Lower leg skin (tissue), 4 donors: ENCODE data around the gene TNRC6A. TPM values are rescaled to one million over a fixed set of nuclear protein-coding genes. Genes with fewer than 3 reads are reported as not detected.

Experiments used
- DNase-seq, 2 donors: peaks; one replicate each; pipeline ENCODE4 v3.0.0-alpha.2; 2019; ENCODE audit warnings: low spot score in 2 of 2
- H3K4me3 ChIP-seq: fragments of 200-600 bp; sonication (generic); 2 replicates; pipeline ENCODE4 v1.5.1; 2017; ENCODE audit warnings: mild to moderate bottlenecking, low read depth; ENCODE audit not compliant: poor library complexity, severe bottlenecking
- POLR2A ChIP-seq, 2 donors: fragments of 450-650 bp; IDR thresholded peaks; one replicate each; pipeline ENCODE4 v1.6.1; 2016 to 2017; ENCODE audit warnings: antibody characterized with exemption in 2 of 2, mild to moderate bottlenecking in 1 of 2, moderate library complexity in 1 of 2
- WGBS, 2 donors: methylation state at CpG; one replicate each; pipeline ENCODE4 v1.1.5; 2018; 5-methylcytosine and 5-hydroxymethylcytosine counted together
- intact Hi-C: fragments of 100-400 bp; cut with DNase I; formaldehyde crosslinking; loops from one replicate; pipeline ENCODE4 v1.15.0; 2023; ENCODE audit warnings: low total_unique reads
- total RNA-seq, 4 donors: library from RNA; depleted of rRNA; stranded (reverse); fragments of >200 nt; gene quantifications; one replicate each; pipeline ENCODE4 v1.1.0, GENCODE V29; 2016
- TF ChIP-seq, protein P1 (sequence below), 3 donors: fragments of 450-650 bp; IDR thresholded peaks; one replicate each; pipeline ENCODE4 v1.5.1; 2016; ENCODE audit warnings: antibody characterized with exemption in 3 of 3, mild to moderate bottlenecking in 3 of 3, moderate library complexity in 2 of 3

Gene TNRC6A
- total RNA-seq, 4 donors from 2014 or later = 25.9 to 55.6 (median 30.1) TPM

GRCh38 chr16:24764916-24765315 lies 35.5 kb downstream of the TNRC6A start:
- TF ChIP-seq POLR2A (IDR thresholded peaks at IDR 0.05) = no peak
- TF ChIP-seq, protein P1, sequence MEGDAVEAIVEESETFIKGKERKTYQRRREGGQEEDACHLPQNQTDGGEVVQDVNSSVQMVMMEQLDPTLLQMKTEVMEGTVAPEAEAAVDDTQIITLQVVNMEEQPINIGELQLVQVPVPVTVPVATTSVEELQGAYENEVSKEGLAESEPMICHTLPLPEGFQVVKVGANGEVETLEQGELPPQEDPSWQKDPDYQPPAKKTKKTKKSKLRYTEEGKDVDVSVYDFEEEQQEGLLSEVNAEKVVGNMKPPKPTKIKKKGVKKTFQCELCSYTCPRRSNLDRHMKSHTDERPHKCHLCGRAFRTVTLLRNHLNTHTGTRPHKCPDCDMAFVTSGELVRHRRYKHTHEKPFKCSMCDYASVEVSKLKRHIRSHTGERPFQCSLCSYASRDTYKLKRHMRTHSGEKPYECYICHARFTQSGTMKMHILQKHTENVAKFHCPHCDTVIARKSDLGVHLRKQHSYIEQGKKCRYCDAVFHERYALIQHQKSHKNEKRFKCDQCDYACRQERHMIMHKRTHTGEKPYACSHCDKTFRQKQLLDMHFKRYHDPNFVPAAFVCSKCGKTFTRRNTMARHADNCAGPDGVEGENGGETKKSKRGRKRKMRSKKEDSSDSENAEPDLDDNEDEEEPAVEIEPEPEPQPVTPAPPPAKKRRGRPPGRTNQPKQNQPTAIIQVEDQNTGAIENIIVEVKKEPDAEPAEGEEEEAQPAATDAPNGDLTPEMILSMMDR (IDR thresholded peaks at IDR 0.05) = no peak
- intact Hi-C loops = no loop called here
- no peak for DNase-seq
- no peak overlapping the region for H3K4me3 ChIP-seq
- WGBS, 2 donors = 85 to 87% methylated on average over 2 of the region's 2 CpGs

GRCh38 chr16:24766057-24766456 lies 36.6 kb downstream of the TNRC6A start:
- intact Hi-C loops = no loop called here
- H3K4me3 ChIP-seq = no peak overlapping the region
- WGBS, 2 donors = 95 to 96% methylated on average over 3 of the region's 3 CpGs
- TF ChIP-seq, protein P1 (IDR thresholded peaks at IDR 0.05) = no peak
- TF ChIP-seq POLR2A (IDR thresholded peaks at IDR 0.05) = no peak
- no peak for DNase-seq

GRCh38 chr16:24769806-24770205 lies 40.4 kb downstream of the TNRC6A start:
- DNase-seq = no peak
- no peak overlapping the region for H3K4me3 ChIP-seq
- intact Hi-C loops = no loop called here
- 86 to 92% methylated on average over 5 of the region's 5 CpGs for WGBS, 2 donors
- TF ChIP-seq, protein P1 (IDR thresholded peaks at IDR 0.05) = no peak
- no peak for TF ChIP-seq POLR2A (IDR thresholded peaks at IDR 0.05)

DNA sequence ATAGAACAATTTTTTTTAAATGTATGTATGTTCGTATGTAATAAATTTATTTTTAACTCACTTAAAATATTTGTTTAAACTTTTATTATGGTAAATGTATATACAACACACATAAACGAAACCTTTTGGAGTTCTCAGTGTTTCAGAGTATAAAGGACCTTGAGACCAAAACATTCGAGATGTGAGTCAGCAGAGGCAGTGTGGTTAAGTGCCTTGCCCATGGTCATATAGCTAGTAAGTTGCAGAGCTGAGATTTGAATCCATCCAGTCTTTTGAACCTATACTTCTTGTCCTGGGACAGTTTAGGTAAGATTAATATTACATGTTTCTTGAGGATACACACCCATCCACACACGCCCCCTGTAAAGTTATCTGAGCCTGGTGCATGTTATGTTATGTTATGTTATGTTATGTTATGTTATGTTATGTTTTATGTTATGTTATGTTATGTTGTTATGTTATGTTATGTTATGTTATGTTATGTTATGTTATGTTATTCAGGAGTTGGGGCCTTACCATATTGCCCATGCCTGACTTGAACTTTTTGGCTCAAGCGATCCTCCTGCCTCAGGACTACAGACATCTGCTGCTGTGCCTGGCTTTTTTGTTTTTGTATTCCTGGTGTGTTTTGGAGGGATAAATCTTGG lies 41.8 kb downstream of the TNRC6A start:
- no peak for DNase-seq
- TF ChIP-seq, protein P1 (IDR thresholded peaks at IDR 0.05) = no peak
- TF ChIP-seq POLR2A (IDR thresholded peaks at IDR 0.05) = no peak
- intact Hi-C loops = no loop called here
- no peak overlapping the region for H3K4me3 ChIP-seq
- 77 to 83% methylated on average over 5 of the region's 5 CpGs for WGBS, 2 donors

GRCh38 chr16:24771779-24772157 lies 42.3 kb downstream of the TNRC6A start:
- no peak overlapping the region for H3K4me3 ChIP-seq
- intact Hi-C loops = no loop called here
- 62 to 68% methylated on average over 1 of the region's 1 CpG for WGBS, 2 donors
- TF ChIP-seq, protein P1 (IDR thresholded peaks at IDR 0.05) = no peak
- TF ChIP-seq POLR2A (IDR thresholded peaks at IDR 0.05) = no peak
- DNase-seq = no peak
